OCI-LY3 (cell line): ENCODE measurements around the gene BAZ1A.
"Not testable (repeated sequence)": the region's sequence is repeated elsewhere in the genome, so short reads cannot be mapped to it uniquely, and the experiment has no call there.

Experiments used
- H2AFZ ChIP-seq: fragments of 200-600, 300-600 bp; shearing (Covaris generic); 2 replicates; pipeline ENCODE4 v1.6.0; 2014; ENCODE audit warnings: antibody characterized with exemption, low read depth, low read length
- H3K27ac ChIP-seq: fragments of 200-600, 300-600 bp; sonication (generic); 2 replicates; pipeline ENCODE4 v1.5.1; 2014; ENCODE audit warnings: mild to moderate bottlenecking, low read length, moderate library complexity, mixed read lengths
- H3K27me3 ChIP-seq: fragments of 200-600, 300-600 bp; sonication (generic); 2 replicates; pipeline ENCODE4 v1.6.1; 2014; ENCODE audit warnings: low read depth, low read length, mixed read lengths
- H3K36me3 ChIP-seq: fragments of 200-600, 300-600 bp; sonication (generic); replicated peaks from 2 replicates; pipeline ENCODE3; 2014; ENCODE audit warnings: low read depth, low read length, mixed read lengths
- H3K4me1 ChIP-seq: fragments of 300-600, 200-600 bp; sonication (generic); 2 replicates; pipeline ENCODE4 v1.6.1; 2014; ENCODE audit warnings: low read length, mixed read lengths
- H3K4me2 ChIP-seq: fragments of 200-600, 300-600 bp; sonication (generic); 2 replicates; pipeline ENCODE4 v1.6.1; 2014; ENCODE audit warnings: low read length, mixed read lengths
- H3K4me3 ChIP-seq: fragments of 300-600, 200-600 bp; sonication (generic); 2 replicates; pipeline ENCODE4 v1.5.1; 2014; ENCODE audit warnings: antibody characterized with exemption, mild to moderate bottlenecking, low read length, moderate library complexity
- H3K79me2 ChIP-seq: fragments of 300-600, 200-600 bp; shearing (Covaris generic); 2 replicates; pipeline ENCODE4 v1.6.1; 2014; ENCODE audit warnings: mild to moderate bottlenecking, low read length, mixed read lengths
- H3K9ac ChIP-seq: fragments of 300-600, 200-600 bp; shearing (Covaris generic); 2 replicates; pipeline ENCODE4 v1.6.0; 2014; ENCODE audit warnings: mild to moderate bottlenecking, low read length, moderate library complexity
- H3K9me3 ChIP-seq: fragments of 200-600, 300-600 bp; shearing (Covaris generic); 2 replicates; pipeline ENCODE4 v1.6.1; 2014; ENCODE audit warnings: low read length, mixed read lengths; ENCODE audit not compliant: insufficient read depth
- H4K20me1 ChIP-seq: fragments of 200-600, 300-600 bp; sonication (generic); 2 replicates; pipeline ENCODE4 v1.6.1; 2016; ENCODE audit warnings: low read length, mixed read lengths; ENCODE audit not compliant: insufficient read depth
- EZH2phosphoT487 ChIP-seq: fragments of 200-600 bp; shearing (Covaris generic); IDR thresholded peaks from 2 replicates; pipeline ENCODE4 v1.6.1; 2018; ENCODE audit warnings: antibody characterized with exemption, mixed run types, low read depth
- TF ChIP-seq, protein P1 (sequence below): fragments of 200-600, 300-600 bp; sonication (generic); IDR thresholded peaks from 2 replicates; pipeline ENCODE4 v1.5.1; 2014; ENCODE audit warnings: antibody characterized with exemption, low read length, low read depth

BAZ1A gene

DNA sequence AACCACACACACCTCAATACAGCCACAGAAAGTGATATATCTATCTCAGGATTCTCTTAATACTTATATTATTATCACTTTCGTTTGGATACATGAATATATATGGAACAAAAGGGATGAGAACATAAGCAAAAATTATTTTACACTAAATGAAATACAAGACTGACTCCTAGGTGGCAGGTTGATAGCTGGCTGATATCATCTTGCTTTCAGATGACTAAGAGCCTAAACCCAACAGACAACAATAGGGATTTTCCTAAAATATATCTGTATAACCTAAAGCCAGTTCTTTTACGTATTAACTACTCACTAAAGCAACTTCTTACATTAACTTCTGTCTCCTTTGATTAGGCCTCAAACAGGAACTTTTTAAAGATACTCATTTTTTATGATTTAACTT, 65.1 kb downstream of the BAZ1A start:
- Histone ChIP-seq H3K36me3 (peaks cover 34% of the 10 kb centered on the region), H4K20me1 (no peaks in the 10 kb centered on the region)

DNA sequence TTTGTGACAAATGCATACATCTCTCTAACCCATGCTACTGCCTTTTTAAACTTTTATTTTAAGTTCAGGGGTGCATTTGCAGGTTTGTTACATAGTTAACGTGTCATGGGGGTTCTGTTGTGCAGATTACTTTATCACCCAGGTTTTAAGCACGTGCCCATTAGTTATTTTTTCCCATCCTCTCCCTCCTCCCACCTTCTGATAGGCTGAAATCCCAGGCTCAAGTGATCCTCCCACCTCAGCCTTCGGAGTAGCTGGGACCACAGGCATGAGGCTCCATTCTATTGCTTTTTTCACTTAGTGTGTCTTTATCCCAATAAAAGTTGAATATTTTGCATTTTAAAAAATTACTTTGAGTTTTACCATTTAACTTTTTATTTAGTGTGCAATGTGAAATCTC, 68.9 kb downstream of the BAZ1A start:
- Histone ChIP-seq H3K36me3 (peaks cover 46% of the 10 kb centered on the region), H3K9ac (no peak overlapping the region), H3K9me3 (no peaks in the 10 kb centered on the region), H3K4me1 (no peaks in the 10 kb centered on the region), H3K27ac (no peak overlapping the region), H3K79me2 (peaks cover 17% of the 10 kb centered on the region; the same call in 1 of the 2 replicates), H4K20me1 (no peaks in the 10 kb centered on the region), H2AFZ (no peak overlapping the region), H3K27me3 (no peaks in the 10 kb centered on the region), H3K4me3 (no peak overlapping the region), H3K4me2 (no peak overlapping the region)
- no peak for TF ChIP-seq EZH2phosphoT487
- TF ChIP-seq, protein P1, sequence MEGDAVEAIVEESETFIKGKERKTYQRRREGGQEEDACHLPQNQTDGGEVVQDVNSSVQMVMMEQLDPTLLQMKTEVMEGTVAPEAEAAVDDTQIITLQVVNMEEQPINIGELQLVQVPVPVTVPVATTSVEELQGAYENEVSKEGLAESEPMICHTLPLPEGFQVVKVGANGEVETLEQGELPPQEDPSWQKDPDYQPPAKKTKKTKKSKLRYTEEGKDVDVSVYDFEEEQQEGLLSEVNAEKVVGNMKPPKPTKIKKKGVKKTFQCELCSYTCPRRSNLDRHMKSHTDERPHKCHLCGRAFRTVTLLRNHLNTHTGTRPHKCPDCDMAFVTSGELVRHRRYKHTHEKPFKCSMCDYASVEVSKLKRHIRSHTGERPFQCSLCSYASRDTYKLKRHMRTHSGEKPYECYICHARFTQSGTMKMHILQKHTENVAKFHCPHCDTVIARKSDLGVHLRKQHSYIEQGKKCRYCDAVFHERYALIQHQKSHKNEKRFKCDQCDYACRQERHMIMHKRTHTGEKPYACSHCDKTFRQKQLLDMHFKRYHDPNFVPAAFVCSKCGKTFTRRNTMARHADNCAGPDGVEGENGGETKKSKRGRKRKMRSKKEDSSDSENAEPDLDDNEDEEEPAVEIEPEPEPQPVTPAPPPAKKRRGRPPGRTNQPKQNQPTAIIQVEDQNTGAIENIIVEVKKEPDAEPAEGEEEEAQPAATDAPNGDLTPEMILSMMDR: no peak

More for the DNA sequence above, 65.1 kb downstream of the BAZ1A start:
- Histone ChIP-seq H3K27me3 (no peaks in the 10 kb centered on the region), H3K27ac (no peak overlapping the region), H2AFZ (no peak overlapping the region), H3K4me3 (no peak overlapping the region), H3K79me2 (peaks cover 32% of the 10 kb centered on the region), H3K9me3 (no peaks in the 10 kb centered on the region), H3K4me2 (no peak overlapping the region), H3K9ac (no peak overlapping the region), H3K4me1 (no peaks in the 10 kb centered on the region)
- TF ChIP-seq, protein P1: no peak
- no peak for TF ChIP-seq EZH2phosphoT487

DNA sequence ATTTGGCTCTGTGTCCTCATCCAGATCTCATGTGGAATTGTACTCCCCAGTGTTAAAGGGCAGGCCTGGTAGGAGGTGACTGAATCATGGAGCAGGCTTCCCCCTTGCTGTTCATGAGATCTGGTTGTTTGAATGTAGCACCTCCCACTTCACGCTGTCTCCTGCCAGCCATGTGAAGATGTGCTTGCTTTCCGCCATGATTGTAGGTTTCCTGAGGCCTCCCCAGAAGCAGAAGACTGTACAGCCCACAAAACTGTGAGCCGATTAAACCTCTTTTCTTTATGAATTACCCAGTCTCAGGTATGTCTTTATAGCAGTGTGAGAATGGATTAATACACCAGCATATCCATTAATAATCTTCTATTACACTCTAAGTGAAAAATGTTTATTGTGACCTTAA, 70.2 kb downstream of the BAZ1A start:
- Histone ChIP-seq H2AFZ (no peak overlapping the region), H3K79me2 (peaks cover 15% of the 10 kb centered on the region; the same call in 1 of the 2 replicates), H3K36me3 (peaks cover 50% of the 10 kb centered on the region), H4K20me1 (no peaks in the 10 kb centered on the region), H3K27ac (no peak overlapping the region), H3K4me3 (no peak overlapping the region), H3K27me3 (no peaks in the 10 kb centered on the region), H3K9ac (no peak overlapping the region), H3K4me1 (no peaks in the 10 kb centered on the region), H3K4me2 (no peak overlapping the region), H3K9me3 (no peaks in the 10 kb centered on the region)
- TF ChIP-seq, protein P1: no peak
- TF ChIP-seq EZH2phosphoT487: no peak

DNA sequence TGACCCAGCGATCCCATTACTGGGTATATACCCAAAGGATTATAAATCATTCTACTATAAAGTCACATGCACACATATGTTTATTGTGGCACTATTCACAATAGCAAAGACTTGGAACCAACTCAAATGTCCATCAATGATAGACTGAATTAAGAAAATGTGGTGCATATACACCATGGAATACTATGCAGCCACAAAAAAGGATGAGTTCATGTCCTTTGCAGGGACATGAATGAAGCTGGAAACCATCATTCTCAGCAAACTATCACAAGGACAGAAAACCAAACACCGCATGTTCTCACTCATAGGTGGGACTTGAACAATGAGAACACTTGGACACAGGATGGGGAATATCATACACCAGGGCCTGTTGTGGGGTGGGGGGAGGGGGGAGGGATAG, 76.3 kb downstream of the BAZ1A start:
- H4K20me1 ChIP-seq, H3K27ac ChIP-seq, H3K79me2 ChIP-seq, H3K4me2 ChIP-seq, H3K9ac ChIP-seq, H3K27me3 ChIP-seq, H3K4me1 ChIP-seq, H3K9me3 ChIP-seq, H3K4me3 ChIP-seq, H2AFZ ChIP-seq: not testable (repeated sequence)
- peaks cover 42% of the 10 kb centered on the region for H3K36me3 ChIP-seq
